Right kidney (tissue), 1 donor: ENCODE measurements around the gene CRTAC1.
"Not testable (repeated sequence)": the region's sequence is repeated elsewhere in the genome, so short reads cannot be mapped to it uniquely, and the experiment has no call there.

Experiments
- DNase-seq: peaks from one replicate; pipeline ENCODE4 v3.0.0-alpha.2; 2016

Gene CRTAC1

GRCh38 chr10:97842114-97842513 is 188.3 kb downstream of the CRTAC1 start:
- not testable (repeated sequence) for DNase-seq

GRCh38 chr10:97841166-97841565 is 189.3 kb downstream of the CRTAC1 start:
- not testable (repeated sequence) for DNase-seq

DNA sequence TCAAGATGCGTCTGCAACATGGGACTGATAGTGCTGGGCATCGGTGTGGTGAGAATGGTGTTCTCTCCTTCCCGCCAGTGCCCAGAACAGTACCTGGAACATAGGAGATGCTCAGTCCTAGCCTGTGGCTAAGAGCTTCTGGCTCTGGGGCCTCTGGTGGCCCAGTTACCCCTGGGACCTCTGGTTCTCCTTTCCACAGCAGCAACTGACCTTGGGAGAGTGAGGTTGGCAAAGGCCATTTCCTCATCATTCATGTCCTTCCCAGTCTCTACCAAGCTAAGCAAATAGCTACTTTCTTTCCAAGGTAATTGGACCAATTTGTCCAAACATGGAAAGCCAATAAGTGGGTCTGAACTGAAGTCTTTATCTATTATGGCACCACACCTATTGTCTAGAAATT is 192.3 kb downstream of the CRTAC1 start:
- no peak for DNase-seq

- DNase-seq = no peak
Measured at GRCh38 chr10:97836446-97836845, 194.0 kb downstream of the CRTAC1 start.

- DNase-seq = no peak
Measured at GRCh38 chr10:97831259-97831658, 199.2 kb downstream of the CRTAC1 start.

DNA sequence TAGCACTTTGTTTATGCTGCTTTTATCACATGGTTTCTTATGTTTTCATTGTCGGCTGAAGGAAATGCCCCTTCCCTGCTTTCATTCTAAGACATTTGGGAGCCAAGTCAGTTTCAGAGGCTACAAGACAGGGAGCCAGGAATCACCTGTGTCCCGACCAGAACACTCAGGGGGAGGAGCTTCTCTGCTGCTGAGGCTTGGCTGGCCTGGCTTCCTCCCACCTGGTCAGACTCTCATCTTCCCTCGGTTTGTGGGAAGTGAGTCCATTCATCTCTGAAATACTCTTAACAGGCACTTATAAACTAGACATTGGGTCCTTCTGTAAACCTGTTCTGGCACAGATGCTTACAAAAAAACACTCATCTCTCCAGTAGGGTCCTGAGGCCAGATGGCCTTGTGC is 200.4 kb downstream of the CRTAC1 start:
- DNase-seq = no peak

GRCh38 chr10:97828721-97829120 is 201.7 kb downstream of the CRTAC1 start:
- DNase-seq = no peak

GRCh38 chr10:97827702-97828291 is 202.6 kb downstream of the CRTAC1 start:
- DNase-seq = no peak

DNA sequence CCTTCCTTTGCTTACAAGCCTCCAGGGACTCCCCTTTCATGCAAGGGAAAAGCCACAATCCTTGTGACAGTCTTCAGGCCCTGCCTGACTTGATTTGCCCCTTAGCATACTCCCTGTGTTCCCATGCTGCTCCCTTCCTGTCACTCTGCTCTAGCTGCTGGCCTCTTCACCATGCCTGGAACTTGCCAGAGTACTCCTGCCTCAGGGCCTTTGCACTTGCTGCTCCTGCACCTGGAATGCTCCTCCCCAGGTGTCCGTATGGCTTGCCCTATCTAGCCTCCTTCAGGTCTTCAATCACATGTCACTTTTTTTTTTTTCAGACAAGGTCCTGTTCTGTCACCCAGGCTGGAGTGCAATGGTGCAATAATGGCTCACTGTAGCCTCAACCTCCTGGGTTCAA is 203.5 kb downstream of the CRTAC1 start:
- no peak for DNase-seq

- DNase-seq = no peak
Measured at GRCh38 chr10:97825020-97825760, 205.2 kb downstream of the CRTAC1 start.

- DNase-seq = no peak
Measured at GRCh38 chr10:97823734-97824133, 206.7 kb downstream of the CRTAC1 start.

- DNase-seq = no peak
Measured at GRCh38 chr10:97822261-97822687, 208.1 kb downstream of the CRTAC1 start.

GRCh38 chr10:97821308-97822038 is 208.9 kb downstream of the CRTAC1 start:
- no peak for DNase-seq

- no peak for DNase-seq
Measured at GRCh38 chr10:97820096-97820704, 210.2 kb downstream of the CRTAC1 start.

- DNase-seq = no peak
Measured at GRCh38 chr10:97818572-97818971, 211.8 kb downstream of the CRTAC1 start.

DNA sequence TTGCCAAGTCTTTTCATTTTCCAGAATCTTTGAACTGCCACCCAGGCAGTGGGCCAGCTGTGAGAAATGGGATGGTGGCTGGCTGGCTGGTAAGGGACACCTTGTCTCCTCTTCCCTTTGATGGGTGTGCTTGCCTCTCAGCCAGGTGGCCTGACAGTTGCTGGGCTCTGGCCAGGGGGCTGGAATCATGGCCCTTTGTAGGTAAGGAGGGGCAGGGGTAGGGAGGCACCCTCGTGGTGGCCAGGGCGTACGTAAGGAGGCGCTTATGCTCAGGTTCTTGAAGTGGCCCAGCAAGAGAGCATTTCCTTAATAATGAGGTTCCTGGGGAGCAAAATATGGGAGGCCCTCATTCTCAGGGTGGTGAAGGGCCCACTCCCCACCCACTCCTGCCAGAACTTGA is 213.8 kb downstream of the CRTAC1 start:
- no peak for DNase-seq
